CD4-positive, alpha-beta T cell treated with Interleukin-21 for 1 hour (primary cell): ENCODE measurements around the gene COG8.
"Not testable (repeated sequence)": the region's sequence is repeated elsewhere in the genome, so short reads cannot be mapped to it uniquely, and the experiment has no call there.

Experiments
- DNase-seq: peaks from one replicate; pipeline ENCODE4 v3.0.0-alpha.2; 2020

COG8 gene

GRCh38 chr16:69318177-69318910 is 21.0 kb downstream of the COG8 start:
- DNase-seq = no peak

- DNase-seq = no peak
Measured at GRCh38 chr16:69316595-69317034, 22.7 kb downstream of the COG8 start.

DNA sequence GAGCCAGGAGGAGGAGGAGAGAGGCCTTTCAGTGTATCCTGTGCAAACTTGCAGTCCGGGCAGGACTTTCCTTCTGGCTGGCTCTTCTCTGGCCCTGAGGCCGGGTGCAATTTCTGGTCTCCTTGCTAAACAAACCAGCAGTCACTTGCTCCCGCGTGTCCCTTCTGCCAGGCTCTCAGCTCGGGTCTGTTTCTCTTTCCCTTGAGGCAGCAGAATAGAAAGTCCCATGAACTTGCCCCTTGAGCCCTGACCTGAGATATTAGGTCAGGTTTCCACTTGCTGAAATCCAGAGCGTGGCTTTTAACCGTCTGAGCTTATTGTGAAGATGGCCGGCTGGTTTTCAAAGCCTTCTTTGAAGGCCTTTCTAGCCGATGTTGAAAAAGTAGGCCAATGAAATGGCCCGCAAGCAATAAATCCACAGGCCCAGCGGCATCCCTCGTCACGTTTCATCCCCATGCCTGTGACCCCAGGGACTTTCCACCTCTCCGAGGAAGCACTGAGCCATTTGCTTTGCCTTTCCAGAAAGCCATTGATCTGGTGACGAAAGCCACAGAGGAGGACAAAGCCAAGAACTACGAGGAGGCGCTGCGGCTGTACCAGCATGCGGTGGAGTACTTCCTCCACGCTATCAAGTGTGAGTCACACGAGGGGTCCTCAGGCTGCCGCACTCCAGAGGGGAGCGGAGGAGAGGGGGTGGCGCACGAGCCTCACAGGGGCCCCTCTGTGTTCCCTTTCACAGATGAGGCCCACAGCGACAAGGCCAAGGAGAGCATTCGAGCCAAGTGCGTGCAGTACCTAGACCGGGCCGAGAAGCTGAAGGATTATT is 23.7 kb downstream of the COG8 start:
- no peak for DNase-seq

DNA sequence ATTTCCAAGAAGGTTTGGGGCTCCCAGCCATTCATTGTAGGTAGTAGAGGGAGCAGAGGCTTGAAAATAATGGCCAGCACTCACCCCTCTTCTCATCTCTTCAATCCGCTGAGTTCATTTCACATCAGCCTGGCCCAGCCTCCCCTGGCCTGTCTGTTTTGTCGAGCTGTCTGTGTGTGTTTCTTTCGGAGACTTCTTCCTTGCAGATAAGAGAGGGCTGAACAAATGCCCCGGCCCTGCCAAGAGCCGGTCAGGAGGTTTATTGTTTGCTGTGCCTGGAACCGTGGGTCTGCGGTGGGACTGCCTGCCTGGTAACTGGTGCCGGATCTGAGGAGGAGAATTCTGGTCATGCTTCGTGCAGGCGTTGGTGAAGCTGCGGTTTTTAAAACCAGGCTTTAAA is 24.8 kb downstream of the COG8 start:
- no peak for DNase-seq

GRCh38 chr16:69313469-69313868 is 25.9 kb downstream of the COG8 start:
- no peak for DNase-seq

- DNase-seq = peak; percentile 37
Measured at GRCh38 chr16:69311533-69312387, 27.6 kb downstream of the COG8 start.

- DNase-seq = peak; percentile 98
Measured at GRCh38 chr16:69310653-69311532, 28.5 kb downstream of the COG8 start, which contains the start of gene VPS4A. Gene VPS4A, plus strand, starts transcription at chr16:69311350. Its CDS starts 162 bp downstream, at chr16:69311512.

GRCh38 chr16:69309316-69309715 is 30.0 kb downstream of the COG8 start:
- DNase-seq = no peak

GRCh38 chr16:69307856-69308255 is 31.5 kb downstream of the COG8 start:
- no peak for DNase-seq

- DNase-seq = no peak
Measured at GRCh38 chr16:69307091-69307490, 32.3 kb downstream of the COG8 start.

- no peak for DNase-seq
Measured at GRCh38 chr16:69306031-69306430, 33.3 kb downstream of the COG8 start.

DNA sequence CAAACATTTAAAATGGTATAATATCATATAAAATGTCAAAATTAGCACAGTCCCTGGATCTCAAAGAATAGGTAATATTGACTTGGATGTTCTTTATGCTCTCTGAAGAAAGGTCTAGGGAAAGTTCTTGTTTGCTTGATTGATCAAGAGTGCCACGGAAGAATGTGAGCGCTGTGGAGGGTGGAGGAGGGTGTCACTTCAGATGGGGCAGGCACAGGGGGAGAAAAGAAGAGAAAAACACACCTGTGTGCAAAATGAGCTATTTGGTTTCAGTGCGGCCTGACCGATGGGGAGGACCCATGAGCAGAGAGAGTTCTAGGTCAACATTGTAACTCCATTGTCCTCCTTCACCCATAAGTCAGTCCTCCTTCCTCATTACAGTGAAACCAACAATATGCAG is 37.1 kb downstream of the COG8 start:
- DNase-seq = no peak

GRCh38 chr16:69301861-69302260 is 37.5 kb downstream of the COG8 start:
- no peak for DNase-seq

GRCh38 chr16:69301187-69301586 is 38.2 kb downstream of the COG8 start:
- DNase-seq = no peak

DNA sequence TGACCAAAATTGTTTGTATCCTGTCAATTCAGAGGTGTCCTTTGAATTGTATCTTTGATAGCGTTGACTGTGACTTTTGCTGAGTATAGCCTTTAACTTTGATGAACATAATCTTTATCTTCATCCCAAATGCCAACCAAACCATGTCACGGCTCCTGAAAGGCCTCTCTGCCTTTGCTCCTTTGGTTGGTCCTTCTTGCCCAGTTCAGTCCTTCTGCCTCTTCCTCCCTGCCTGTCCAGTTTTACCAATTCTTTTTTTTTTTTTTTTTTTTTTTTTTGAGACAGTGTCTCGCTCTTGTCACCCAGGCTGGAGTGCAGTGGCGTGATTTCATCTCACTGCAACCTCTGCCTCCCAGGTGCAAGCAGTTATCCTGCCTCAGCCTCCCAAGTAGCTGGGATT is 41.1 kb downstream of the COG8 start:
- no peak for DNase-seq

- not testable (repeated sequence) for DNase-seq
Measured at GRCh38 chr16:69296771-69297170, 42.6 kb downstream of the COG8 start.

DNA sequence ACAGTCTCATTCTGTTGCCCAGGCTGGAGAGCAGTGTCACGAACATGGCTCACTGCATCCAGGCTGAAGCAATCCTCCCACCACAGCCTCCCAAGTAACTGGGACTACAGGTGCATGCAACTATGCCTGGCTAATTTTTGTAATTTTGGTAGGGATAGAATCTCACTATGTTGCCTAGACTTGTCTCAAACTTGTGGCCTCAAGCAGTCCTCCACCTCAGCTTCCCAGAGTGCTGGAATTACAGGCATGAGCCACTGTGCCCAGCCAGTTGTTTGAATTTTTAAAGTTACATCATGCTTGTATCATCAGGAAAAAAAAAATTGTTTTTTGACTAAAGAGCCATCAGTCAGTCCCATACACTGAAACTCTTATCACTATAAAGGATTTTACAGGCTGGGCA is 45.3 kb downstream of the COG8 start:
- DNase-seq = no peak

- DNase-seq = no peak
Measured at GRCh38 chr16:69293401-69293800, 46.0 kb downstream of the COG8 start.

- DNase-seq = not testable (repeated sequence)
Measured at GRCh38 chr16:69291657-69292056, 47.7 kb downstream of the COG8 start.

DNA sequence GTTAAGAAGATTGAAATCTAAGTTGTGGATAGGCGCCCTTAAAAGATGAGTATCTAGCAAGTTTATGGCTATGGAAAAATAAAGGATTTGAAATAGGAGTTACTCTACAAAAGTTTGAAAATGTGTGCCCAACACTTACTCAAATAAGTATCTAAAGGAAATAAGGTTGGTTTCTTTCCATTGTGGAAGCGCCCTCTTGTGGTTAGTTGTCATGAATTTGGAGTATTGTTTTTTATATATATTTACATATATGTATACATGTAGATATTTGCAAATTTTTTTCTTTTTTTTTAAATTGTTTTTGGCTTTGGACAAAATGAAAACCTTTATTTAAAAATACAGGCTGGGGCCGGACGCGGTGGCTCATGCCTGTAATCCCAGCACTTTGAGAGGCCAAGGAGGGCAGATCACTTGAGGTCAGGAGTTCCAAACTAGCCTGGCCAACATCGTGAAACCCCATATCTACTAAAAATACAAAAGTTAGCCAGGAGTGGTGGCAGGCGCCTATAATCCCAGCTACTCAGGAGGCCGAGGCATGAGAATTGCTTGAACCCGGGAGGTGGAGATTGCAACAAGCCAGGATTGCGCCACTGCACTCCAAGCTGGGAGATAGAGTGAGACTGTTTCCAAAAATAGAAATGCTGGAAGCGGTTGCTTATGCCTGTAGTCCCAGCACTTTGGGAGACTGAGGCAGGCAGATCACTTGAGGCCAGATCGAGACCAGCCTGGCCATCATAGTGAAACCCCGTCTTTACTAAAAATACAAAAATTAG is 52.2 kb downstream of the COG8 start:
- DNase-seq = peak; percentile 74

DNA sequence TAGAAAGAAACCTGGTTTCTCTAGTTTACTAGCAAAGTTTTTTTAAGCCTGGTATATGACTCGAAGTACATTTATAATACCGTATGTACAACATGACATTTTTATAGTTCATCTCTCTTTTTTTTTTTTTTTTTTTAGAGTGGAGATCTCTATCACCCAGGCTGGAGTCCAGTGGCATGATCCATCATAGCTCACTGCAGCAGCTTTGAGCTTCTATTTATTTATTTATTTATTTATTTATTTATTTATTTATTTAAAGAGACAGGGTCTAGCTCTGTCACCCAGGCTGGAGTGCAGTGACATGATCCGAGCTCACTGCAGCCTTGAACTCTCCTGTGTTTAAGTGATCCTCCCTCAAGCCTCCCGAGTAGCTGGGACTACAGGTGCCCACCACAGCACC is 54.1 kb downstream of the COG8 start:
- DNase-seq = no peak
